ENCODE measurements around the gene EFCAB6. TPM values are rescaled to one million over a fixed set of nuclear protein-coding genes. Genes with fewer than 3 reads are reported as not detected.

The EFCAB6 gene
- total RNA-seq, 1 experiment from 2014 or later: 0.94 TPM

DNA sequence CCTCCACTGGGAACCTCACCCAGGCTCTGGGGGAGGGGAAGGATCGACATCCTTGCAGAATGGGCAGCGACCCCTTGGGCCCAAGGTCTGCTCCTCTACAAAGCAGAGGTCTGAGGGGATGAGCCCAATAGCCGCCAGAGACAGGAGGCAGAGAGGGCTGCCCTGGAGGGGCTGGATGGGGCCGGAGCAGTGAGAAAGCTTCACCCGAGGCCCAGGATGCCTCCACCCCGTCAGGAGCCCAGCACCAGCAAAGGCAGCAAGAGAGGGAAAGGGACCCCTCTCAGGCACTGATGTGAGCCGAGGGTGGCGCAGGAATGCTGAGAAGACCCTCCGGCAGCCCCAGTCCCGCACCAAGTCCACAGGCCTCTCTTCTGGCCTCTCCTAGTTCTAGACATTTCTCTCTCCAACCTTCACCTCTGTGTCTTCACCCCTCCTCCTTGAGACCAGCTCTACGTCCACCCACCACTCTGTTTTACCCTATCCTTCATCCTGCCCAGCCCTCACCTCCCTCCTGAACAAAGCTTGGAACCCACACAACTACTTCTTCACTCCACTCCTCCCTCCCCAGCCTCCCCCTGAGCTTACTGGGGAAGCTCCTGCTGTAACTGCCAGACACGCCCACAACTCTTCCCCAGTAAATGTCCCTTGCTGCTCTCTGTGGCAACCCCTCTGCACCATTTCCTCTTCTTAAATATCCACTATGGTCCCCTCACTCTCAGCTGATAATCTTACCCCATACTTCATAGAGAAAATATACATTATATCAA is 268.4 kb downstream of the EFCAB6 start:
- POLR2A ChIA-PET: interaction anchor here (0.6 kb wide), 1 partner anchor 191 kb away, joined by 3 read pairs; no protein-coding TSS in a partner anchor
- DNase-seq (ENCODE audit: low spot score) (no peak), ATAC-seq (no peak)
- H3K4me1 Mint-ChIP-seq: peaks cover 6% of the 10 kb centered on the region; the same call in 1 of the 2 replicates
- TF ChIP-seq SP1 (CRISPR knock-in tag; conservative IDR thresholded peaks at IDR 0.05) (no peak), ZNF121 (CRISPR knock-in tag; IDR thresholded peaks at IDR 0.05) (no peak), CREM (CRISPR knock-in tag; IDR thresholded peaks at IDR 0.05) (no peak), MXD4 (CRISPR knock-in tag; IDR thresholded peaks at IDR 0.05; ENCODE audit: borderline replicate concordance) (no peak), PRRX2 (CRISPR knock-in tag; IDR thresholded peaks at IDR 0.05) (no peak), SMAD3 (CRISPR knock-in tag; IDR thresholded peaks at IDR 0.05; ENCODE audit: borderline replicate concordance) (no peak), ZBTB21 (CRISPR knock-in tag; IDR thresholded peaks at IDR 0.05; ENCODE audit: borderline replicate concordance) (no peak), CDX4 (CRISPR knock-in tag; IDR thresholded peaks at IDR 0.05; ENCODE audit: borderline replicate concordance) (no peak), ELF4 (CRISPR knock-in tag; IDR thresholded peaks at IDR 0.05; ENCODE audit: low read depth) (no peak), CREB1 (CRISPR knock-in tag; IDR thresholded peaks at IDR 0.05) (no peak), OVOL2 (CRISPR knock-in tag; IDR thresholded peaks at IDR 0.05; ENCODE audit: borderline replicate concordance) (no peak)
- TF ChIP-seq, protein P1, sequence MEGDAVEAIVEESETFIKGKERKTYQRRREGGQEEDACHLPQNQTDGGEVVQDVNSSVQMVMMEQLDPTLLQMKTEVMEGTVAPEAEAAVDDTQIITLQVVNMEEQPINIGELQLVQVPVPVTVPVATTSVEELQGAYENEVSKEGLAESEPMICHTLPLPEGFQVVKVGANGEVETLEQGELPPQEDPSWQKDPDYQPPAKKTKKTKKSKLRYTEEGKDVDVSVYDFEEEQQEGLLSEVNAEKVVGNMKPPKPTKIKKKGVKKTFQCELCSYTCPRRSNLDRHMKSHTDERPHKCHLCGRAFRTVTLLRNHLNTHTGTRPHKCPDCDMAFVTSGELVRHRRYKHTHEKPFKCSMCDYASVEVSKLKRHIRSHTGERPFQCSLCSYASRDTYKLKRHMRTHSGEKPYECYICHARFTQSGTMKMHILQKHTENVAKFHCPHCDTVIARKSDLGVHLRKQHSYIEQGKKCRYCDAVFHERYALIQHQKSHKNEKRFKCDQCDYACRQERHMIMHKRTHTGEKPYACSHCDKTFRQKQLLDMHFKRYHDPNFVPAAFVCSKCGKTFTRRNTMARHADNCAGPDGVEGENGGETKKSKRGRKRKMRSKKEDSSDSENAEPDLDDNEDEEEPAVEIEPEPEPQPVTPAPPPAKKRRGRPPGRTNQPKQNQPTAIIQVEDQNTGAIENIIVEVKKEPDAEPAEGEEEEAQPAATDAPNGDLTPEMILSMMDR (IDR thresholded peaks at IDR 0.05): no peak
- TF ChIP-seq, protein P2, sequence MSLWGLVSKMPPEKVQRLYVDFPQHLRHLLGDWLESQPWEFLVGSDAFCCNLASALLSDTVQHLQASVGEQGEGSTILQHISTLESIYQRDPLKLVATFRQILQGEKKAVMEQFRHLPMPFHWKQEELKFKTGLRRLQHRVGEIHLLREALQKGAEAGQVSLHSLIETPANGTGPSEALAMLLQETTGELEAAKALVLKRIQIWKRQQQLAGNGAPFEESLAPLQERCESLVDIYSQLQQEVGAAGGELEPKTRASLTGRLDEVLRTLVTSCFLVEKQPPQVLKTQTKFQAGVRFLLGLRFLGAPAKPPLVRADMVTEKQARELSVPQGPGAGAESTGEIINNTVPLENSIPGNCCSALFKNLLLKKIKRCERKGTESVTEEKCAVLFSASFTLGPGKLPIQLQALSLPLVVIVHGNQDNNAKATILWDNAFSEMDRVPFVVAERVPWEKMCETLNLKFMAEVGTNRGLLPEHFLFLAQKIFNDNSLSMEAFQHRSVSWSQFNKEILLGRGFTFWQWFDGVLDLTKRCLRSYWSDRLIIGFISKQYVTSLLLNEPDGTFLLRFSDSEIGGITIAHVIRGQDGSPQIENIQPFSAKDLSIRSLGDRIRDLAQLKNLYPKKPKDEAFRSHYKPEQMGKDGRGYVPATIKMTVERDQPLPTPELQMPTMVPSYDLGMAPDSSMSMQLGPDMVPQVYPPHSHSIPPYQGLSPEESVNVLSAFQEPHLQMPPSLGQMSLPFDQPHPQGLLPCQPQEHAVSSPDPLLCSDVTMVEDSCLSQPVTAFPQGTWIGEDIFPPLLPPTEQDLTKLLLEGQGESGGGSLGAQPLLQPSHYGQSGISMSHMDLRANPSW (CRISPR knock-in tag; conservative IDR thresholded peaks at IDR 0.05; ENCODE audit: low read depth): no peak
- TF ChIP-seq, protein P3, sequence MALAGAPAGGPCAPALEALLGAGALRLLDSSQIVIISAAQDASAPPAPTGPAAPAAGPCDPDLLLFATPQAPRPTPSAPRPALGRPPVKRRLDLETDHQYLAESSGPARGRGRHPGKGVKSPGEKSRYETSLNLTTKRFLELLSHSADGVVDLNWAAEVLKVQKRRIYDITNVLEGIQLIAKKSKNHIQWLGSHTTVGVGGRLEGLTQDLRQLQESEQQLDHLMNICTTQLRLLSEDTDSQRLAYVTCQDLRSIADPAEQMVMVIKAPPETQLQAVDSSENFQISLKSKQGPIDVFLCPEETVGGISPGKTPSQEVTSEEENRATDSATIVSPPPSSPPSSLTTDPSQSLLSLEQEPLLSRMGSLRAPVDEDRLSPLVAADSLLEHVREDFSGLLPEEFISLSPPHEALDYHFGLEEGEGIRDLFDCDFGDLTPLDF (CRISPR knock-in tag; IDR thresholded peaks at IDR 0.05): no peak
- no peak overlapping the region for H3K27ac Mint-ChIP-seq
- CTCF ChIA-PET: interaction anchor here (0.9 to 1.3 kb wide), 2 partner anchors 28 to 340 kb away, joined by 3 read pairs; no protein-coding TSS in a partner anchor
- H3K27me3 Mint-ChIP-seq (ENCODE audit: low read depth): no peaks in the 10 kb centered on the region
- H3K36me3 Mint-ChIP-seq: no peaks in the 10 kb centered on the region
- no peak overlapping the region for H3K4me3 Mint-ChIP-seq
- H3K9me3 Mint-ChIP-seq: no peaks in the 10 kb centered on the region

- H3K4me1 Mint-ChIP-seq: peaks cover 6% of the 10 kb centered on the region; the same call in 1 of the 2 replicates
- CTCF ChIA-PET: interaction anchor here (1.3 kb wide), 1 partner anchor 340 kb away, joined by 3 read pairs; no protein-coding TSS in a partner anchor
- H3K9me3 Mint-ChIP-seq: peaks cover 4% of the 10 kb centered on the region; the same call in 1 of the 2 replicates
- H3K36me3 Mint-ChIP-seq: no peaks in the 10 kb centered on the region
- no peak overlapping the region for H3K27ac Mint-ChIP-seq
- POLR2A ChIA-PET: interaction anchor here (0.5 kb wide), 1 partner anchor 1529 kb away, joined by 3 read pairs; no protein-coding TSS in a partner anchor
- ATAC-seq (no peak), DNase-seq (ENCODE audit: low spot score) (no peak)
- H3K4me3 Mint-ChIP-seq: no peak overlapping the region
- no peaks in the 10 kb centered on the region for H3K27me3 Mint-ChIP-seq (ENCODE audit: low read depth)
- TF ChIP-seq NR3C1 (CRISPR knock-in tag; conservative IDR thresholded peaks at IDR 0.05; ENCODE audit: low read depth): no peak
- TF ChIP-seq, protein P4, sequence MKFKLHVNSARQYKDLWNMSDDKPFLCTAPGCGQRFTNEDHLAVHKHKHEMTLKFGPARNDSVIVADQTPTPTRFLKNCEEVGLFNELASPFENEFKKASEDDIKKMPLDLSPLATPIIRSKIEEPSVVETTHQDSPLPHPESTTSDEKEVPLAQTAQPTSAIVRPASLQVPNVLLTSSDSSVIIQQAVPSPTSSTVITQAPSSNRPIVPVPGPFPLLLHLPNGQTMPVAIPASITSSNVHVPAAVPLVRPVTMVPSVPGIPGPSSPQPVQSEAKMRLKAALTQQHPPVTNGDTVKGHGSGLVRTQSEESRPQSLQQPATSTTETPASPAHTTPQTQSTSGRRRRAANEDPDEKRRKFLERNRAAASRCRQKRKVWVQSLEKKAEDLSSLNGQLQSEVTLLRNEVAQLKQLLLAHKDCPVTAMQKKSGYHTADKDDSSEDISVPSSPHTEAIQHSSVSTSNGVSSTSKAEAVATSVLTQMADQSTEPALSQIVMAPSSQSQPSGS (CRISPR knock-in tag; IDR thresholded peaks at IDR 0.05; ENCODE audit: borderline replicate concordance, low read depth): no peak
- TF ChIP-seq, protein P5, sequence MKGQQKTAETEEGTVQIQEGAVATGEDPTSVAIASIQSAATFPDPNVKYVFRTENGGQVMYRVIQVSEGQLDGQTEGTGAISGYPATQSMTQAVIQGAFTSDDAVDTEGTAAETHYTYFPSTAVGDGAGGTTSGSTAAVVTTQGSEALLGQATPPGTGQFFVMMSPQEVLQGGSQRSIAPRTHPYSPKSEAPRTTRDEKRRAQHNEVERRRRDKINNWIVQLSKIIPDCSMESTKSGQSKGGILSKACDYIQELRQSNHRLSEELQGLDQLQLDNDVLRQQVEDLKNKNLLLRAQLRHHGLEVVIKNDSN (CRISPR knock-in tag; IDR thresholded peaks at IDR 0.05): no peak
- TF ChIP-seq, protein P6, sequence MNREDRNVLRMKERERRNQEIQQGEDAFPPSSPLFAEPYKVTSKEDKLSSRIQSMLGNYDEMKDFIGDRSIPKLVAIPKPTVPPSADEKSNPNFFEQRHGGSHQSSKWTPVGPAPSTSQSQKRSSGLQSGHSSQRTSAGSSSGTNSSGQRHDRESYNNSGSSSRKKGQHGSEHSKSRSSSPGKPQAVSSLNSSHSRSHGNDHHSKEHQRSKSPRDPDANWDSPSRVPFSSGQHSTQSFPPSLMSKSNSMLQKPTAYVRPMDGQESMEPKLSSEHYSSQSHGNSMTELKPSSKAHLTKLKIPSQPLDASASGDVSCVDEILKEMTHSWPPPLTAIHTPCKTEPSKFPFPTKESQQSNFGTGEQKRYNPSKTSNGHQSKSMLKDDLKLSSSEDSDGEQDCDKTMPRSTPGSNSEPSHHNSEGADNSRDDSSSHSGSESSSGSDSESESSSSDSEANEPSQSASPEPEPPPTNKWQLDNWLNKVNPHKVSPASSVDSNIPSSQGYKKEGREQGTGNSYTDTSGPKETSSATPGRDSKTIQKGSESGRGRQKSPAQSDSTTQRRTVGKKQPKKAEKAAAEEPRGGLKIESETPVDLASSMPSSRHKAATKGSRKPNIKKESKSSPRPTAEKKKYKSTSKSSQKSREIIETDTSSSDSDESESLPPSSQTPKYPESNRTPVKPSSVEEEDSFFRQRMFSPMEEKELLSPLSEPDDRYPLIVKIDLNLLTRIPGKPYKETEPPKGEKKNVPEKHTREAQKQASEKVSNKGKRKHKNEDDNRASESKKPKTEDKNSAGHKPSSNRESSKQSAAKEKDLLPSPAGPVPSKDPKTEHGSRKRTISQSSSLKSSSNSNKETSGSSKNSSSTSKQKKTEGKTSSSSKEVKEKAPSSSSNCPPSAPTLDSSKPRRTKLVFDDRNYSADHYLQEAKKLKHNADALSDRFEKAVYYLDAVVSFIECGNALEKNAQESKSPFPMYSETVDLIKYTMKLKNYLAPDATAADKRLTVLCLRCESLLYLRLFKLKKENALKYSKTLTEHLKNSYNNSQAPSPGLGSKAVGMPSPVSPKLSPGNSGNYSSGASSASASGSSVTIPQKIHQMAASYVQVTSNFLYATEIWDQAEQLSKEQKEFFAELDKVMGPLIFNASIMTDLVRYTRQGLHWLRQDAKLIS (CRISPR knock-in tag; IDR thresholded peaks at IDR 0.05; ENCODE audit: borderline replicate concordance): no peak
- TF ChIP-seq NFYB (CRISPR knock-in tag; conservative IDR thresholded peaks at IDR 0.05; ENCODE audit: low read depth): no peak
- no peak for TF ChIP-seq ZNF396 (CRISPR knock-in tag; IDR thresholded peaks at IDR 0.05; ENCODE audit: borderline replicate concordance)
Measured at GRCh38 chr22:43542681-43543521, 269.2 kb downstream of the EFCAB6 start.
